HCT116 (cell line): ENCODE data around the gene TYW3. TPM values are rescaled to one million over a fixed set of nuclear protein-coding genes. Genes with fewer than 3 reads are reported as not detected.

Source experiments
- ATAC-seq: fragments of 200-7000 bp; cut with Tn5 transposase; 2 replicates; pipeline ENCODE4 v1.9.1; 2020; ENCODE audit warnings: mild to moderate bottlenecking, moderate library complexity
- BruUV-seq: library from RNA; stranded (reverse); fragments of 400-500 nt; replicated peaks from 2 replicates; lab custom pipeline; 2021; lab: Mats Ljungman, UMichigan
- CTCF ChIA-PET: fragments of 300-600 bp; sonication (Branson Sonifier 250); formaldehyde crosslinking; loops from one replicate; lab custom pipeline; 2021; ENCODE audit warnings: antibody characterized with exemption; lab: Charles Lee
- POLR2A ChIA-PET: fragments of 300-600, 350-600 bp; sonication (Branson Sonifier 250); formaldehyde crosslinking; loops from one replicate; lab custom pipeline; 2021; ENCODE audit warnings: antibody characterized with exemption; lab: Charles Lee
- RAD21 ChIA-PET, 2 experiments: fragments of 300-600 bp; sonication (Branson Sonifier 250); formaldehyde crosslinking; loops; one replicate each; lab custom pipeline; 2023; ENCODE audit warnings: low total read pairs in 2 of 2; ENCODE audit not compliant: uncharacterized antibody in 2 of 2, unreplicated experiment in 2 of 2, low non-redundant PET in 1 of 2; lab: Charles Lee
- DNase-seq: peaks from one replicate; pipeline ENCODE4 v3.0.0-alpha.2; 2010; ENCODE audit warnings: low read depth, low spot score
- H2AFZ ChIP-seq: fragments of 200-600 bp; shearing (Covaris generic), sonication (generic); 2 replicates; pipeline ENCODE4 v1.6.1; 2017; ENCODE audit warnings: low read depth, mixed run types, mixed read lengths, antibody characterized with exemption, low read length; ENCODE audit not compliant: poor library complexity, severe bottlenecking
- H3K27ac ChIP-seq: 2 replicates; pipeline ENCODE4 v1.5.1; 2012; ENCODE audit warnings: low read depth, low read length
- H3K27me3 ChIP-seq: fragments of 200-600 bp; sonication (generic); 2 replicates; pipeline ENCODE4 v1.6.1; 2016; ENCODE audit warnings: mixed run types, low read length, mixed read lengths; ENCODE audit not compliant: insufficient read depth
- H3K36me3 ChIP-seq, 2 experiments: fragments of 200-500 bp in 1 of 2; fragments of 200-600 bp in 1 of 2; sonication (Bioruptor generic) in 1 of 2; sonication (generic) in 1 of 2; 2 replicates each; pipeline versions ENCODE4 v1.5.1 to v1.6.1; 2014 to 2016; ENCODE audit warnings: low read length in 2 of 2, inconsistent platforms in 1 of 2, mixed read lengths in 1 of 2, mixed run types in 1 of 2; ENCODE audit not compliant: insufficient read depth in 2 of 2, control insufficient read depth in 1 of 2
- H3K4me1 ChIP-seq, 2 experiments: fragments of 200-600 bp in 1 of 2; sonication (generic) in 1 of 2; 2 replicates each; pipeline versions ENCODE4 v1.5.1 to v1.6.1; 2012 to 2017; ENCODE audit warnings: low read length in 2 of 2, inconsistent platforms in 1 of 2, mild to moderate bottlenecking in 1 of 2, mixed read lengths in 1 of 2, mixed run types in 1 of 2, moderate library complexity in 1 of 2; ENCODE audit not compliant: insufficient read depth in 2 of 2, control insufficient read depth in 1 of 2
- H3K4me2 ChIP-seq: fragments of 200-600 bp; sonication (generic); 2 replicates; pipeline ENCODE4 v1.6.1; 2017; ENCODE audit warnings: mixed run types, low read length, mixed read lengths
- H3K4me3 ChIP-seq, 2 experiments: fragments of 200-600 bp in 1 of 2; sonication (generic) in 1 of 2; replicated peaks in 1 of 2; 2 replicates each; pipeline ENCODE4 v1.5.1; 2011 to 2016; ENCODE audit warnings: low read length in 2 of 2, control low read depth in 1 of 2, low read depth in 1 of 2, mild to moderate bottlenecking in 1 of 2, mixed read lengths in 1 of 2, mixed run types in 1 of 2
- H3K79me2 ChIP-seq: fragments of 200-600 bp; sonication (generic); 2 replicates; pipeline ENCODE4 v1.6.1; 2017; ENCODE audit warnings: mild to moderate bottlenecking, mixed run types, low read length, moderate library complexity, mixed read lengths; ENCODE audit not compliant: insufficient read depth
- H3K9ac ChIP-seq: fragments of 200-600 bp; sonication (generic); 2 replicates; pipeline ENCODE4 v1.6.1; 2016; ENCODE audit warnings: low read length, mixed read lengths
- H3K9me2 ChIP-seq: fragments of 200-600 bp; sonication (generic), shearing (Covaris generic); 2 replicates; pipeline ENCODE4 v1.6.1; 2017; ENCODE audit warnings: mixed run types, mild to moderate bottlenecking, moderate library complexity; ENCODE audit not compliant: insufficient read depth
- H3K9me3 ChIP-seq, 2 experiments: fragments of 200-500 bp in 1 of 2; fragments of 200-600 bp in 1 of 2; sonication (Bioruptor generic) in 1 of 2; sonication (generic) in 1 of 2; 2 replicates each; pipeline ENCODE4 v1.6.1; 2014 to 2017; ENCODE audit warnings: low read length in 2 of 2, mixed read lengths in 2 of 2, inconsistent platforms in 1 of 2, low read depth in 1 of 2, mild to moderate bottlenecking in 1 of 2, mixed run types in 1 of 2, moderate library complexity in 1 of 2; ENCODE audit not compliant: control insufficient read depth in 1 of 2, insufficient read depth in 1 of 2
- H4K20me1 ChIP-seq: fragments of 200-600 bp; sonication (generic), shearing (Covaris generic); 2 replicates; pipeline ENCODE4 v1.6.1; 2017; ENCODE audit warnings: mixed run types, mild to moderate bottlenecking, moderate library complexity; ENCODE audit not compliant: insufficient read depth
- ATF3 ChIP-seq: IDR thresholded peaks from 2 replicates; pipeline ENCODE4 v1.6.1; 2012
- CEBPB ChIP-seq: IDR thresholded peaks from 2 replicates; pipeline ENCODE4 v1.6.1; 2012; ENCODE audit warnings: low read depth
- EGR1 ChIP-seq: IDR thresholded peaks from 2 replicates; pipeline ENCODE4 v1.6.1; 2012; ENCODE audit warnings: low read depth
- ELF1 ChIP-seq: IDR thresholded peaks from 2 replicates; pipeline ENCODE4 v1.6.1; 2012; ENCODE audit warnings: low read depth, borderline replicate concordance
- FOSL1 ChIP-seq: IDR thresholded peaks from 2 replicates; pipeline ENCODE4 v1.6.1; 2012; ENCODE audit warnings: low read depth
- JUND ChIP-seq: IDR thresholded peaks from 2 replicates; pipeline ENCODE4 v1.6.1; 2012
- POLR2A ChIP-seq: IDR thresholded peaks from 2 replicates; pipeline ENCODE4 v1.7.0; 2011; ENCODE audit warnings: borderline replicate concordance; ENCODE audit not compliant: insufficient read depth, insufficient read length; ENCODE audit errors: extremely low read depth
- POLR2AphosphoS5 ChIP-seq: IDR thresholded peaks from 2 replicates; pipeline ENCODE4 v1.6.1; 2011; ENCODE audit warnings: mild to moderate bottlenecking, low read depth, low read length, moderate library complexity
- SIN3A ChIP-seq: IDR thresholded peaks from 2 replicates; pipeline ENCODE4 v1.6.1; 2012; ENCODE audit warnings: low read depth
- SRF ChIP-seq: IDR thresholded peaks from 2 replicates; pipeline ENCODE4 v1.6.1; 2012; ENCODE audit warnings: low read depth
- YY1 ChIP-seq: IDR thresholded peaks from 2 replicates; pipeline ENCODE4 v1.6.1; 2011; ENCODE audit warnings: low read length, low read depth, moderate library complexity, mild to moderate bottlenecking; ENCODE audit not compliant: insufficient replicate concordance; ENCODE audit errors: extremely low read depth
- ZBTB33 ChIP-seq: IDR thresholded peaks from 2 replicates; pipeline ENCODE4 v1.6.1; 2011; ENCODE audit warnings: mild to moderate bottlenecking, low read length, moderate library complexity; ENCODE audit not compliant: insufficient replicate concordance; ENCODE audit errors: extremely low read depth
- ZFX ChIP-seq: fragments of 450-650 bp; IDR thresholded peaks from 2 replicates; pipeline ENCODE4 v1.6.1; 2017
- ZNF274 ChIP-seq: fragments of 200-500 bp; sonication (Bioruptor generic); IDR thresholded peaks from 2 replicates; pipeline ENCODE4 v1.6.1; 2014; ENCODE audit warnings: mild to moderate bottlenecking, low read depth, low read length, inconsistent platforms
- intact Hi-C: fragments of 100-400 bp; cut with micrococcal nuclease; formaldehyde crosslinking; loops from 2 replicates; pipeline ENCODE4 v1.10.0; 2022
- total RNA-seq: library from RNA; stranded (reverse); gene quantifications from one replicate; pipeline ENCODE4 v1.2.1, GENCODE V29; 2021; ENCODE audit not compliant: unreplicated experiment
- TF ChIP-seq, protein P1 (sequence below), 3 experiments: fragments of 200-600 bp in 1 of 3; sonication (generic) in 1 of 3; IDR thresholded peaks in 2 of 3; conservative IDR thresholded peaks in 1 of 3; 2 replicates each; pipeline ENCODE4 v1.5.1; 2012 to 2017; ENCODE audit warnings: low read depth in 2 of 3, low read length in 2 of 3, antibody characterized with exemption in 1 of 3, borderline replicate concordance in 1 of 3, control low read depth in 1 of 3, mild to moderate bottlenecking in 1 of 3, mixed read lengths in 1 of 3, mixed run types in 1 of 3, moderate library complexity in 1 of 3; ENCODE audit not compliant: insufficient read depth in 1 of 3
- TF ChIP-seq, protein P2 (sequence below): IDR thresholded peaks from 2 replicates; pipeline ENCODE4 v1.6.1; 2012; ENCODE audit warnings: low read depth

Gene TYW3
- total RNA-seq, 1 experiment from 2014 or later, result 31.8 TPM

DNA sequence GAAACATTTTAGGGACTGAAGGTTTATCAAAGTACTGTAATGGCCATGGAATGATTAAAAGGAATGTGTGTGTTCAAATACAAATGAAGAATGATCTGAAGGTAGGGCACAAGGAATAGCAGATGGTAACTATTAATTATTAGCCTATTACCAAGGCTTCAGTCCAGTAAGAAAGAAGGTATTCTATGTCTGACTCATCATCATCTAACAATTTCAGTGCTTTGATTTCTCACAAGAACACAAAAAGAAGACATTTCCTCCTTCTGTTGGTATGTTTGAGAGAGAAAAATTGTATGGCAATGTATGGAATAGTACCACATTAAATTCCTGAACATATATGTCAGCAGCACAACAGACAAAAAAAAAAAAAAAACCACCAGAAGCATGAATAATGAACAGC lies 57.5 kb downstream of the TYW3 start:
- ChIA-PET RAD21 (no interaction called here), POLR2A (no interaction called here), CTCF (no interaction called here)
- no peaks in the 10 kb centered on the region for H3K36me3 ChIP-seq
- no peaks in the 10 kb centered on the region for H3K9me3 ChIP-seq
- H3K4me3 ChIP-seq, result no peak overlapping the region
- no peaks in the 10 kb centered on the region for H3K79me2 ChIP-seq
- H3K27ac ChIP-seq, result no peak overlapping the region
- intact Hi-C loops, result no loop called here
- DNase-seq (no peak), ATAC-seq (no peak)
- H4K20me1 ChIP-seq, result no peaks in the 10 kb centered on the region
- no TSS peak for BruUV-seq
- H2AFZ ChIP-seq, result no peak overlapping the region
- TF ChIP-seq, protein P1, sequence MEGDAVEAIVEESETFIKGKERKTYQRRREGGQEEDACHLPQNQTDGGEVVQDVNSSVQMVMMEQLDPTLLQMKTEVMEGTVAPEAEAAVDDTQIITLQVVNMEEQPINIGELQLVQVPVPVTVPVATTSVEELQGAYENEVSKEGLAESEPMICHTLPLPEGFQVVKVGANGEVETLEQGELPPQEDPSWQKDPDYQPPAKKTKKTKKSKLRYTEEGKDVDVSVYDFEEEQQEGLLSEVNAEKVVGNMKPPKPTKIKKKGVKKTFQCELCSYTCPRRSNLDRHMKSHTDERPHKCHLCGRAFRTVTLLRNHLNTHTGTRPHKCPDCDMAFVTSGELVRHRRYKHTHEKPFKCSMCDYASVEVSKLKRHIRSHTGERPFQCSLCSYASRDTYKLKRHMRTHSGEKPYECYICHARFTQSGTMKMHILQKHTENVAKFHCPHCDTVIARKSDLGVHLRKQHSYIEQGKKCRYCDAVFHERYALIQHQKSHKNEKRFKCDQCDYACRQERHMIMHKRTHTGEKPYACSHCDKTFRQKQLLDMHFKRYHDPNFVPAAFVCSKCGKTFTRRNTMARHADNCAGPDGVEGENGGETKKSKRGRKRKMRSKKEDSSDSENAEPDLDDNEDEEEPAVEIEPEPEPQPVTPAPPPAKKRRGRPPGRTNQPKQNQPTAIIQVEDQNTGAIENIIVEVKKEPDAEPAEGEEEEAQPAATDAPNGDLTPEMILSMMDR (IDR thresholded peaks at IDR 0.05 in 2 of 3, conservative IDR thresholded peaks at IDR 0.05 in 1 of 3; ENCODE audit: borderline replicate concordance in 1 of 3, insufficient read depth in 1 of 3, low read depth in 2 of 3, low read length in 2 of 3), result no peak
- TF ChIP-seq CEBPB, result no peak
- no peak for TF ChIP-seq YY1
- no peak for TF ChIP-seq FOSL1
- TF ChIP-seq JUND, result no peak
- TF ChIP-seq, protein P2, sequence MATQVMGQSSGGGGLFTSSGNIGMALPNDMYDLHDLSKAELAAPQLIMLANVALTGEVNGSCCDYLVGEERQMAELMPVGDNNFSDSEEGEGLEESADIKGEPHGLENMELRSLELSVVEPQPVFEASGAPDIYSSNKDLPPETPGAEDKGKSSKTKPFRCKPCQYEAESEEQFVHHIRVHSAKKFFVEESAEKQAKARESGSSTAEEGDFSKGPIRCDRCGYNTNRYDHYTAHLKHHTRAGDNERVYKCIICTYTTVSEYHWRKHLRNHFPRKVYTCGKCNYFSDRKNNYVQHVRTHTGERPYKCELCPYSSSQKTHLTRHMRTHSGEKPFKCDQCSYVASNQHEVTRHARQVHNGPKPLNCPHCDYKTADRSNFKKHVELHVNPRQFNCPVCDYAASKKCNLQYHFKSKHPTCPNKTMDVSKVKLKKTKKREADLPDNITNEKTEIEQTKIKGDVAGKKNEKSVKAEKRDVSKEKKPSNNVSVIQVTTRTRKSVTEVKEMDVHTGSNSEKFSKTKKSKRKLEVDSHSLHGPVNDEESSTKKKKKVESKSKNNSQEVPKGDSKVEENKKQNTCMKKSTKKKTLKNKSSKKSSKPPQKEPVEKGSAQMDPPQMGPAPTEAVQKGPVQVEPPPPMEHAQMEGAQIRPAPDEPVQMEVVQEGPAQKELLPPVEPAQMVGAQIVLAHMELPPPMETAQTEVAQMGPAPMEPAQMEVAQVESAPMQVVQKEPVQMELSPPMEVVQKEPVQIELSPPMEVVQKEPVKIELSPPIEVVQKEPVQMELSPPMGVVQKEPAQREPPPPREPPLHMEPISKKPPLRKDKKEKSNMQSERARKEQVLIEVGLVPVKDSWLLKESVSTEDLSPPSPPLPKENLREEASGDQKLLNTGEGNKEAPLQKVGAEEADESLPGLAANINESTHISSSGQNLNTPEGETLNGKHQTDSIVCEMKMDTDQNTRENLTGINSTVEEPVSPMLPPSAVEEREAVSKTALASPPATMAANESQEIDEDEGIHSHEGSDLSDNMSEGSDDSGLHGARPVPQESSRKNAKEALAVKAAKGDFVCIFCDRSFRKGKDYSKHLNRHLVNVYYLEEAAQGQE, result no peak
- no peak for TF ChIP-seq ATF3
- no peak for TF ChIP-seq POLR2AphosphoS5
- TF ChIP-seq POLR2A, result no peak
- no peak for TF ChIP-seq SIN3A
- TF ChIP-seq EGR1, result no peak
- TF ChIP-seq SRF, result no peak
- no peak for TF ChIP-seq ZNF274
- no peak for TF ChIP-seq ZFX
- no peak for TF ChIP-seq ELF1
- TF ChIP-seq ZBTB33, result no peak
- H3K4me1 ChIP-seq, result no peaks in the 10 kb centered on the region
- H3K9ac ChIP-seq, result no peak overlapping the region
- peaks cover 51% of the 10 kb centered on the region for H3K27me3 ChIP-seq
- H3K9me2 ChIP-seq, result no peaks in the 10 kb centered on the region
- no peak overlapping the region for H3K4me2 ChIP-seq
